HEK293 (cell line): ENCODE results near the gene CTDNEP1.

ENCODE experiments used
- CTCF ChIA-PET: fragments of 350-600 bp; formaldehyde crosslinking; extraction: SDS; loops from one replicate; lab custom pipeline; 2021; ENCODE audit warnings: antibody characterized with exemption; lab: Yijun Ruan, JAX
- POLR2A ChIA-PET: fragments of 300-600 bp; formaldehyde crosslinking; extraction: SDS; loops from one replicate; lab custom pipeline; 2020; ENCODE audit warnings: antibody characterized with exemption, inconsistent platforms; lab: Yijun Ruan, JAX
- H3K27ac ChIP-seq: fragments of 200-500 bp; sonication (Bioruptor generic); 2 replicates; pipeline ENCODE4 v1.5.1; 2014; ENCODE audit warnings: low read depth, low read length, control low read depth, inconsistent platforms; ENCODE audit errors: extremely low read depth
- H3K36me3 ChIP-seq, 2 experiments: fragments of 200-500 bp in 1 of 2; sonication (Bioruptor generic) in 1 of 2; 1 replicate in 1 of 2; 2 replicates in 1 of 2; pipeline ENCODE4 v1.5.1; 2014 to 2017; ENCODE audit warnings: inconsistent platforms in 2 of 2, low read length in 2 of 2; ENCODE audit not compliant: control insufficient read depth in 2 of 2, insufficient read depth in 1 of 2
- H3K4me1 ChIP-seq: fragments of 200-500 bp; sonication (Bioruptor generic); 2 replicates; pipeline ENCODE4 v1.5.1; 2014; ENCODE audit warnings: mild to moderate bottlenecking, low read length, inconsistent platforms; ENCODE audit not compliant: control insufficient read depth, insufficient read depth
- H3K4me3 ChIP-seq: 2 replicates; pipeline ENCODE4 v1.5.1; 2011; ENCODE audit warnings: low read depth, mild to moderate bottlenecking, control low read depth, low read length, moderate library complexity
- H3K9me3 ChIP-seq: fragments of 200-500 bp; sonication (Bioruptor generic); 2 replicates; pipeline ENCODE4 v1.5.1; 2014; ENCODE audit warnings: low read depth, low read length, inconsistent platforms; ENCODE audit not compliant: control insufficient read depth, insufficient read depth
- GFI1B ChIP-seq: fragments of 450-650 bp; formaldehyde crosslinking; IDR thresholded peaks from 2 replicates; pipeline ENCODE4 v1.5.1; 2016; ENCODE audit warnings: missing biosample characterization, missing genetic modification characterization
- PRDM10 ChIP-seq: fragments of 450-650 bp; formaldehyde crosslinking; IDR thresholded peaks from 2 replicates; pipeline ENCODE4 v1.5.1; 2016; ENCODE audit warnings: missing biosample characterization, missing genetic modification characterization
- ZBTB8A ChIP-seq: fragments of 450-650 bp; formaldehyde crosslinking; IDR thresholded peaks from 2 replicates; pipeline ENCODE4 v1.5.1; 2016; ENCODE audit warnings: missing biosample characterization, missing genetic modification characterization
- ZFP3 ChIP-seq: fragments of 450-650 bp; formaldehyde crosslinking; IDR thresholded peaks from 2 replicates; pipeline ENCODE4 v1.5.1; 2016; ENCODE audit warnings: low read depth, missing biosample characterization, missing genetic modification characterization
- ZNF19 ChIP-seq: fragments of 450-650 bp; formaldehyde crosslinking; IDR thresholded peaks from 2 replicates; pipeline ENCODE4; 2016; ENCODE audit warnings: missing biosample characterization, missing genetic modification characterization, low read depth
- ZNF266 ChIP-seq: fragments of 450-650 bp; formaldehyde crosslinking; IDR thresholded peaks from 2 replicates; pipeline ENCODE4 v1.5.1; 2016; ENCODE audit warnings: missing biosample characterization, missing genetic modification characterization, low read depth
- ZNF311 ChIP-seq: fragments of 450-650 bp; formaldehyde crosslinking; IDR thresholded peaks from 2 replicates; pipeline ENCODE4 v1.5.1; 2017; ENCODE audit warnings: missing biosample characterization, missing genetic modification characterization, borderline replicate concordance
- ZNF488 ChIP-seq: fragments of 450-650 bp; formaldehyde crosslinking; IDR thresholded peaks from 2 replicates; pipeline ENCODE4 v1.5.1; 2016; ENCODE audit warnings: missing biosample characterization, missing genetic modification characterization
- ZNF600 ChIP-seq: fragments of 450-650 bp; formaldehyde crosslinking; IDR thresholded peaks from 2 replicates; pipeline ENCODE4 v1.5.1; 2016; ENCODE audit warnings: missing biosample characterization, missing genetic modification characterization
- ZNF654 ChIP-seq: fragments of 450-650 bp; formaldehyde crosslinking; IDR thresholded peaks from 2 replicates; pipeline ENCODE4 v1.5.1; 2016; ENCODE audit warnings: low read depth, missing biosample characterization, missing genetic modification characterization
- ZNF791 ChIP-seq: fragments of 450-650 bp; formaldehyde crosslinking; IDR thresholded peaks from 2 replicates; pipeline ENCODE4 v1.5.1; 2016; ENCODE audit warnings: missing biosample characterization, missing genetic modification characterization
- TF ChIP-seq, protein P1 (sequence below): fragments of 450-650 bp; formaldehyde crosslinking; IDR thresholded peaks from 2 replicates; pipeline ENCODE4 v1.5.1; 2016; ENCODE audit warnings: missing biosample characterization, missing genetic modification characterization, borderline replicate concordance
- TF ChIP-seq, protein P2 (sequence below): fragments of 450-650 bp; formaldehyde crosslinking; IDR thresholded peaks from 2 replicates; pipeline ENCODE4 v1.5.1; 2016; ENCODE audit warnings: missing biosample characterization, missing genetic modification characterization
- TF ChIP-seq, protein P3 (sequence below): IDR thresholded peaks from 2 replicates; pipeline ENCODE4 v1.6.1; 2011; ENCODE audit warnings: mild to moderate bottlenecking, low read depth, low read length, borderline replicate concordance
- TF ChIP-seq, protein P4 (sequence below): fragments of 450-650 bp; formaldehyde crosslinking; IDR thresholded peaks from 2 replicates; pipeline ENCODE4 v1.5.0; 2017; ENCODE audit warnings: missing biosample characterization, missing genetic modification characterization, borderline replicate concordance

CTDNEP1 gene

DNA sequence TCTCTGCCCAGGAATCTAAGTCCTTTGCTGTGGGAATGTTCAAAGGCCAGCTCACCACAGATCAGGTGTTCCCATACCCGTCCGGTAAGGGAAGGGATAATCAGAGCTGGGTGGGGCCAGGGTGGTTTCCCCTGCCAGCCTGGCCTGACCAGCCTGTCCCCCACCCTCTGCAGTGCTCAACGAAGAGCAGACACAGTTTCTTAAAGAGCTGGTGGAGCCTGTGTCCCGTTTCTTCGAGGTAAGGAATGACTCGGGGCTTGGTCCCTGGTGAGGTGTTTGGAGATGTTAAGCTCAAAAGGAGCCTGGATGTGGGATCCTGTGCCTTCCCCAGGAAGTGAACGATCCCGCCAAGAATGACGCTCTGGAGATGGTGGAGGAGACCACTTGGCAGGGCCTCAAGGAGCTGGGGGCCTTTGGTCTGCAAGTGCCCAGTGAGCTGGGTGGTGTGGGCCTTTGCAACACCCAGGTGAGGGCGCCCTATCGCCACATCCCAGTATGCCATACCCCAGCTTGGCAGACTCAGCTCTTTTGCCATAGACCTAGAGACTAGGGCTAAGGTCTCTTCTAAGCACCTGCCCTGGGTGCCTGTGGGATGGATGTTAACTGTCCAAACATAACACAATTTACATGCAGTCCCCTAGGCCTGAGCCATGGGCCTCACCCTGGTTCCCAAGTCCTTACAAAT, 30.8 kb downstream of the CTDNEP1 start (continued):
- no peak for TF ChIP-seq ZNF488 (tag by site-specific recombination)
- no peak for TF ChIP-seq ZFP3 (tag by site-specific recombination)
- TF ChIP-seq, protein P1, sequence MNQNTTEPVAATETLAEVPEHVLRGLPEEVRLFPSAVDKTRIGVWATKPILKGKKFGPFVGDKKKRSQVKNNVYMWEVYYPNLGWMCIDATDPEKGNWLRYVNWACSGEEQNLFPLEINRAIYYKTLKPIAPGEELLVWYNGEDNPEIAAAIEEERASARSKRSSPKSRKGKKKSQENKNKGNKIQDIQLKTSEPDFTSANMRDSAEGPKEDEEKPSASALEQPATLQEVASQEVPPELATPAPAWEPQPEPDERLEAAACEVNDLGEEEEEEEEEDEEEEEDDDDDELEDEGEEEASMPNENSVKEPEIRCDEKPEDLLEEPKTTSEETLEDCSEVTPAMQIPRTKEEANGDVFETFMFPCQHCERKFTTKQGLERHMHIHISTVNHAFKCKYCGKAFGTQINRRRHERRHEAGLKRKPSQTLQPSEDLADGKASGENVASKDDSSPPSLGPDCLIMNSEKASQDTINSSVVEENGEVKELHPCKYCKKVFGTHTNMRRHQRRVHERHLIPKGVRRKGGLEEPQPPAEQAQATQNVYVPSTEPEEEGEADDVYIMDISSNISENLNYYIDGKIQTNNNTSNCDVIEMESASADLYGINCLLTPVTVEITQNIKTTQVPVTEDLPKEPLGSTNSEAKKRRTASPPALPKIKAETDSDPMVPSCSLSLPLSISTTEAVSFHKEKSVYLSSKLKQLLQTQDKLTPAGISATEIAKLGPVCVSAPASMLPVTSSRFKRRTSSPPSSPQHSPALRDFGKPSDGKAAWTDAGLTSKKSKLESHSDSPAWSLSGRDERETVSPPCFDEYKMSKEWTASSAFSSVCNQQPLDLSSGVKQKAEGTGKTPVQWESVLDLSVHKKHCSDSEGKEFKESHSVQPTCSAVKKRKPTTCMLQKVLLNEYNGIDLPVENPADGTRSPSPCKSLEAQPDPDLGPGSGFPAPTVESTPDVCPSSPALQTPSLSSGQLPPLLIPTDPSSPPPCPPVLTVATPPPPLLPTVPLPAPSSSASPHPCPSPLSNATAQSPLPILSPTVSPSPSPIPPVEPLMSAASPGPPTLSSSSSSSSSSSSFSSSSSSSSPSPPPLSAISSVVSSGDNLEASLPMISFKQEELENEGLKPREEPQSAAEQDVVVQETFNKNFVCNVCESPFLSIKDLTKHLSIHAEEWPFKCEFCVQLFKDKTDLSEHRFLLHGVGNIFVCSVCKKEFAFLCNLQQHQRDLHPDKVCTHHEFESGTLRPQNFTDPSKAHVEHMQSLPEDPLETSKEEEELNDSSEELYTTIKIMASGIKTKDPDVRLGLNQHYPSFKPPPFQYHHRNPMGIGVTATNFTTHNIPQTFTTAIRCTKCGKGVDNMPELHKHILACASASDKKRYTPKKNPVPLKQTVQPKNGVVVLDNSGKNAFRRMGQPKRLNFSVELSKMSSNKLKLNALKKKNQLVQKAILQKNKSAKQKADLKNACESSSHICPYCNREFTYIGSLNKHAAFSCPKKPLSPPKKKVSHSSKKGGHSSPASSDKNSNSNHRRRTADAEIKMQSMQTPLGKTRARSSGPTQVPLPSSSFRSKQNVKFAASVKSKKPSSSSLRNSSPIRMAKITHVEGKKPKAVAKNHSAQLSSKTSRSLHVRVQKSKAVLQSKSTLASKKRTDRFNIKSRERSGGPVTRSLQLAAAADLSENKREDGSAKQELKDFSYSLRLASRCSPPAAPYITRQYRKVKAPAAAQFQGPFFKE (tag by site-specific recombination) = no peak
- TF ChIP-seq PRDM10 = peak; percentile 89
- no peak for TF ChIP-seq ZNF266 (tag by site-specific recombination)
- TF ChIP-seq ZNF654 (tag by site-specific recombination) = peak; percentile 69
- TF ChIP-seq ZNF600 = peak; percentile 70
- TF ChIP-seq ZNF791 (tag by site-specific recombination) = no peak
- TF ChIP-seq, protein P2, sequence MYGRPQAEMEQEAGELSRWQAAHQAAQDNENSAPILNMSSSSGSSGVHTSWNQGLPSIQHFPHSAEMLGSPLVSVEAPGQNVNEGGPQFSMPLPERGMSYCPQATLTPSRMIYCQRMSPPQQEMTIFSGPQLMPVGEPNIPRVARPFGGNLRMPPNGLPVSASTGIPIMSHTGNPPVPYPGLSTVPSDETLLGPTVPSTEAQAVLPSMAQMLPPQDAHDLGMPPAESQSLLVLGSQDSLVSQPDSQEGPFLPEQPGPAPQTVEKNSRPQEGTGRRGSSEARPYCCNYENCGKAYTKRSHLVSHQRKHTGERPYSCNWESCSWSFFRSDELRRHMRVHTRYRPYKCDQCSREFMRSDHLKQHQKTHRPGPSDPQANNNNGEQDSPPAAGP (tag by site-specific recombination) = 0 out of 2 replicates have a peak, but pooled peaks have one; percentile 24
- no peak for TF ChIP-seq ZNF19 (tag by site-specific recombination)

- ChIA-PET POLR2A (interaction anchor here (0.6 to 9.8 kb wide), 22 partner anchors 14 to 296 kb away, joined by 3 to 284 read pairs (median 6); partner anchors contain the start of genes CTDNEP1, DVL2, ELP5 and GABARAP), CTCF (interaction anchor here (1.1 to 4.2 kb wide), 12 partner anchors 10 to 174 kb away, joined by 3 to 34 read pairs (median 6); partner anchors contain the start of genes DVL2, GABARAP, PHF23 and SLC2A4)
- Histone ChIP-seq H3K4me1 (peaks cover 7% of the 10 kb centered on the region), H3K36me3 (peaks cover 16 to 41% of the 10 kb centered on the region in 2 experiments; a peak in 2 of 3 replicates), H3K9me3 (no peaks in the 10 kb centered on the region), H3K4me3 (peak within 1 kb of the TSS; percentile 83), H3K27ac (peak within 1 kb of the TSS; percentile 83; the same call in 1 of the 2 replicates)
- no peak for TF ChIP-seq ZNF311 (tag by site-specific recombination)
- TF ChIP-seq, protein P3, sequence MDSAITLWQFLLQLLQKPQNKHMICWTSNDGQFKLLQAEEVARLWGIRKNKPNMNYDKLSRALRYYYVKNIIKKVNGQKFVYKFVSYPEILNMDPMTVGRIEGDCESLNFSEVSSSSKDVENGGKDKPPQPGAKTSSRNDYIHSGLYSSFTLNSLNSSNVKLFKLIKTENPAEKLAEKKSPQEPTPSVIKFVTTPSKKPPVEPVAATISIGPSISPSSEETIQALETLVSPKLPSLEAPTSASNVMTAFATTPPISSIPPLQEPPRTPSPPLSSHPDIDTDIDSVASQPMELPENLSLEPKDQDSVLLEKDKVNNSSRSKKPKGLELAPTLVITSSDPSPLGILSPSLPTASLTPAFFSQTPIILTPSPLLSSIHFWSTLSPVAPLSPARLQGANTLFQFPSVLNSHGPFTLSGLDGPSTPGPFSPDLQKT = no peak
- no peak for TF ChIP-seq GFI1B (tag by site-specific recombination)
- TF ChIP-seq ZBTB8A = peak; percentile 97
- TF ChIP-seq, protein P4, sequence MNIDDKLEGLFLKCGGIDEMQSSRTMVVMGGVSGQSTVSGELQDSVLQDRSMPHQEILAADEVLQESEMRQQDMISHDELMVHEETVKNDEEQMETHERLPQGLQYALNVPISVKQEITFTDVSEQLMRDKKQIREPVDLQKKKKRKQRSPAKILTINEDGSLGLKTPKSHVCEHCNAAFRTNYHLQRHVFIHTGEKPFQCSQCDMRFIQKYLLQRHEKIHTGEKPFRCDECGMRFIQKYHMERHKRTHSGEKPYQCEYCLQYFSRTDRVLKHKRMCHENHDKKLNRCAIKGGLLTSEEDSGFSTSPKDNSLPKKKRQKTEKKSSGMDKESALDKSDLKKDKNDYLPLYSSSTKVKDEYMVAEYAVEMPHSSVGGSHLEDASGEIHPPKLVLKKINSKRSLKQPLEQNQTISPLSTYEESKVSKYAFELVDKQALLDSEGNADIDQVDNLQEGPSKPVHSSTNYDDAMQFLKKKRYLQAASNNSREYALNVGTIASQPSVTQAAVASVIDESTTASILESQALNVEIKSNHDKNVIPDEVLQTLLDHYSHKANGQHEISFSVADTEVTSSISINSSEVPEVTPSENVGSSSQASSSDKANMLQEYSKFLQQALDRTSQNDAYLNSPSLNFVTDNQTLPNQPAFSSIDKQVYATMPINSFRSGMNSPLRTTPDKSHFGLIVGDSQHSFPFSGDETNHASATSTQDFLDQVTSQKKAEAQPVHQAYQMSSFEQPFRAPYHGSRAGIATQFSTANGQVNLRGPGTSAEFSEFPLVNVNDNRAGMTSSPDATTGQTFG (tag by site-specific recombination) = no peak
Measured at GRCh38 chr17:7219812-7220592, 31.5 kb downstream of the CTDNEP1 start, which contains the start of the genes ACADVL and DLG4. Gene ACADVL (plus strand): TSS chr17:7219938. CDS start chr17:7219985, 47 bp downstream. Gene DLG4 (minus strand): TSS chr17:7219836.
